HEK293T (cell line): Measurements from ENCODE around the gene ERN1.

Experiments used
- FOXM1 ChIP-seq: fragments of 450-650 bp; IDR thresholded peaks from 2 replicates; pipeline ENCODE4 v1.6.1; 2017; ENCODE audit warnings: mild to moderate bottlenecking, borderline replicate concordance
- SUZ12 ChIP-seq: fragments of 450-650 bp; IDR thresholded peaks from 2 replicates; pipeline ENCODE4 v1.6.1; 2016; ENCODE audit warnings: mild to moderate bottlenecking

DNA sequence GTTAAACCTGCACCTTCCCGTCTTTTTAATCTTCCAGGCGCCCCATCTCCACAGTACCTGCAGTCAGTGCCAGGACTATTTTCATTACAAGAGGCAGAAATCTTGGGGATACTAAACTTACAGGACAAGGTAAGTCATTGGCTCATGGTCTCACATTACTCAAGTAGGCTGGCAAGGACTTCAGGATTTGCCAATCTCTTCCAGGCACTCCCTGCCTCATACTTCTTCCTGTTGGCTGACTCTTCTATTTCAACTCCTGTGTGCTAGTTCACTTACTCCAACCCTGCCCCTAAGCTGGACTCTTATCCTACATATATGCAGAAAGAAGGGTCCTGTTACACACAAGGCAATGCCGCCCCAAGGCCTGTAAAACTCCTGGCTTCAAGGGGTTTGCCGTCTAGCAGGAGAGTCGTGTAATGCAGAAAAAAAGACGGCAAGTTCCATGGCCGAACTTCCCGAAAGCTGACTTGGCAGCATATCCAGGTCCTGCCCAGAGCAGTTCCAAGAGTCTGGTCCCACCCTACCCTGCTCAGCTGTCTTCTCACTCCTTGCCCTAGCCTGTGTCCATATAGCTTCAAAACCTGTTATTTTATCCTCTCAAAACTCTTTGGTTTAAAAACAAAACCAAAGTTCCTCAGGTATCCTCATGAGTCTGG, 14.8 kb downstream of the ERN1 start:
- no peak for TF ChIP-seq SUZ12
- no peak for TF ChIP-seq FOXM1
